Activated CD8-positive, alpha-beta memory T cell treated with anti-CD3 and anti-CD28 coated beads, Interleukin-2, amount 50 U/mL, for 24 hours (primary cell): ENCODE data around the gene CLDN20.
"Not testable (repeated sequence)": the region's sequence is repeated elsewhere in the genome, so short reads cannot be mapped to it uniquely, and the experiment has no call there.

ENCODE experiments used
- DNase-seq: peaks from one replicate; pipeline ENCODE4 v3.0.0-alpha.2; 2020; ENCODE audit errors: extremely low read depth

Gene CLDN20

DNA sequence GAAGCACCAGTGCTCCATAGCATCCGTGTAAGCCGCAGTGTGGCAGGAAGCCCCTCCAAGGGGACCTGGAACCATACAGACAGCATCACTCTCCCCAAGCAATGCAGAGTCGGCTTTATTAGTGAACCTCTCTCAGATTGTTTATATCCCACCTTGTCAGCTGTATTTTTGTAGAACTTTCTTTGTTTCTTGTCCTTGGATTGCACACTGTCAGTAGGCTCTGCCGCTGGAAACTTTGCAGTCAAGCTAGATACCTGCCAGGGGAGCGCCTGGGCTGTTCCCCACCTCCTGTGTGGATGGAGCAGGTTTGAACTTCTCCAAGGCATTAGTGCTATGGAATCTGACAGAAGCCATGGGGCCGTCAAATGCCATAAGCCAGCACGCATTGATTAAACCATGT is 18.6 kb upstream of the CLDN20 start:
- no peak for DNase-seq

DNA sequence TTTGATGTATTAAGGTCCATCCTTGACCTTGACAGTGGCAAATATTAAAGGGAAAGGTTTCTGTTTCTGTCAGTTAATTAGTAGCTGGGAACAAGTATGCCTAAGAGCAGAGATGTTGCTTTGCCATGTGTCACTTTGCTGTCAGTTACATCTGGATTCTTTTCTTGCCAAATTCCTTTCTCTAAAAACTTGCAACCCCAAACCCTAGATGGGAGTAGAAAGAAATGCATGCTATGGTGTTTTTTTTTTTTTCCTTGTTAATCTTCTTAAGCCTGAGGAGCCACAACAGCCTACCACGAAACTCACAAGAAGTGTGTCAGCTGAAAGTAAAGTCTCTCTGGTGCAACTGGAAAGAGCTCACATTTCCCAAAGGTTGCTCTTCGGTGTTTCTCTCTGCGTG is 18.0 kb upstream of the CLDN20 start:
- no peak for DNase-seq

DNA sequence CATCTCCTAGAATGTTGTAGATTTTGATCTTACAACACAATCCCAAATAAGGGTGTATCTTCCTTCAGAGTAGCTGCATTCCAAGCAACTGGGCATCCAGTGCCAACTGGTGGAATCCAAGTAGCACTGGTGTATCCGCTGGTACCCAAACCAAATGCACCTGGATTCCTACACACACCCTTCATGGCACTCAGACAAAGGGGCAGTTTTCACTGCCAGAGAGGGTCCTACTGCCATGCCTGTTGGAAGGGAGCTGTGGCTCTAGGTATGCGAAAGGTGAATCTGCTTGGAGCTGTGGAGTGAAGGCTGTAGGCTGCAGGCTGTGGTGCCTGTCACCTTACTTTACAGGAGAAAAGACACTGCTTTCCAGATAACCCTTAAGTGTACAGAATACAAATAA is 17.0 kb upstream of the CLDN20 start:
- DNase-seq = no peak

DNA sequence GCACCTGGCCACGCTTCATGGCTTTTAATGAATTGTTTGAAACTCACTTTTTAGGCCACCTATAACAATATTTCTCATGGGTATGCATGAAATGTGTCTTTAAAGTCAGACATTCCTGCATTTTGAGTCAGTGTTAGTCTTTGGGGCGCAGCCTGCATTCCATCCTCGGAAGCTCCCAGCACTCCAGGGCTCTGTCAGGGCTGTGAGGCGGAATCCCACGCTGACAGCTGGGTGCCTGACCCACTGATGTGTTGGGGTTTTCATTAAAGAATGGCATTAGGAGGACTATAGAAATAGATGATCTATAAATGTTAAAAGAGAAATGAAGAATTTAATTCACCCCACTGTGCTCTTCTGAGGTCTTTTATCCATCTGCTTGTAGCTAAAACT is 16.2 kb upstream of the CLDN20 start:
- DNase-seq = no peak

DNA sequence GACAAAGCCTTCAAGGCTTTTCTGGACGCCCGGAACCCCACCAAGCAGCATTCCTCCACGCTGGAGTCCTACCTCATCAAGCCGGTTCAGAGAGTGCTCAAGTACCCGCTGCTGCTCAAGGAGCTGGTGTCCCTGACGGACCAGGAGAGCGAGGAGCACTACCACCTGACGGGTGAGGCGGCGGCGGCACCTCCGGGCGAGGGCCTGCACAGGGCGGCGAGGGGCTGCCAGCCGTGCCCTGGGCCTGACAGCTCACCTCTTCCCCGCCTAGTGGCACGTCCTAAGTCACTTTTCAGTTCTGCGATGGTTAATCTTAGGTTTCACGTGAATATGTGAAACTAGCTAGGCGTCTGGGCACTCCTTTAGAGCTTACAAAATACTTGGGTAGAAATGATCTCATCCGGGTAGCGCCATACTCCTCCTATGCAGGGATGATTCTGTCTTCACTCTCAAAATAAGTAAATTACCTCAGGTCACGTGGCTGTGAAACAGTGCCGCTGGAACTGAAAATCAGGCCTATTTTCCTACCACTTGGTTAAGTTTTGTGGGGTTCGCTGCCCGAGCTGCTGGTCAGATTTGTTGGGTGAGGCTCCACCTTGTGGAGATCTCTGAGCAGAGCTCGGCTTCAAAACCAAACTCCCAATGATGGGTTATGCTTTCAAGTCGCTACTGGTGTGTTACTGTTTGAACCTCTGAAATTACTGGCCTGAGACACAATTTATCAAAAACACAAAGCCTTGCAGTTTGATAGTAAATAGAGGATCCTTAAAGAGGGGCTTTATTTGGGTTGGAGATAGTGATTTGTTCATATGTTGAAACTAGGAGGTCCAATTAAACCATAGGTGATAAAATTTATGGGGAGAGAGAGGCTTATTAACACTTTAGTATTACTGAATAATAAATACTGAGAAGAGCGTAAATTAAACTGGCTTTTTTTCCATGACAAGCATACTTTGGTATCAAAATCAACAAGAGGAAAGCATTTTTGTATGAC is 15.5 kb upstream of the CLDN20 start:
- no peak for DNase-seq

DNA sequence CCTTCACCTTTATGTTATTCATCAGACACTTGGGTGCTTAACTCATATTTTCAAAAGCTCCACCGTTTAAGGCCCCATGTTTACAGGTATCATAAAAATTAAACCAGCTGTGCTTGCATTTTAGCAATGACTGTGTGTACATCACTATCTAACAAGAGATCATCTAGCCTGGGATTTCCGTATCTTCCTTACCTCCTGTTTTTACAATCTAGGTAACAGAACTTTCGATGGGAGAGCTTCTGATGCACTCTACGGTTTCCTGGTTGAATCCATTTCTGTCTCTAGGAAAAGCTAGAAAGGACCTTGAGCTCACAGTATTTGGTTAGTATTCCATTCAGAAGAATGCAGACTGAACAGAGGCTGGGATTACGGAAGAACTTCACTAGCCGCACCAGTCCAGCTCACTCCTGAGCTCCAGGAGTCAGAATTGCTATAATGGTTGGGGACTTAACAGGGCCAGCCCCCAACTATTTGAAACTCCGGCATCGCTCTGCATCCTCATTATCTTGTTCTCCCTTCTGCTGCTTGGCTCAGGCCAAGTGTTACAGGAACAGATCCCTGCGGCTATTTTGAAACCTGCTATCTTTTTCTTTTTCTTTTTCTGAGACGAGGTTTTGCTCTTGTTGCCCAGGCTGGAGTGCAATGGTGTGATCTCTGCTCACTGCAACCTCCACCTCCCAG is 13.0 kb upstream of the CLDN20 start:
- no peak for DNase-seq

DNA sequence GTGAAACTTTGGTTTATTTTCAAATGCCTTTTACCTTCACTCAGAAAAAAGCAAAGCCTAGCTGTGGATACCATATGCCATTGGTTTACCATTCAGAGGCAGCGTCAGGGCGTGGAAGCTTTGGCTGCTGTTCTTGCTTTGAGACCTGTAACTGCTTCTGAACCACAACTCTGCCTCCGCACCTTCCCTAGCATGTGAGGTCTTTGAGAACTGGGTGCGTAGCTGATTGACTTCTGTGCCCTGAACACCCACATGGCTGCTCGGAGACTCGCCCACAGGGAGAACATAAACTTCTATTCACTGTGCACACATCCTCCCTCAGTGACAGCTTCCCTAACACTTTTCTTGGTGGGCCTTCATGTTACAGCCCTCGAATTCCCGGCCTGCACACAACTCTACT is 11.2 kb upstream of the CLDN20 start:
- DNase-seq = no peak

DNA sequence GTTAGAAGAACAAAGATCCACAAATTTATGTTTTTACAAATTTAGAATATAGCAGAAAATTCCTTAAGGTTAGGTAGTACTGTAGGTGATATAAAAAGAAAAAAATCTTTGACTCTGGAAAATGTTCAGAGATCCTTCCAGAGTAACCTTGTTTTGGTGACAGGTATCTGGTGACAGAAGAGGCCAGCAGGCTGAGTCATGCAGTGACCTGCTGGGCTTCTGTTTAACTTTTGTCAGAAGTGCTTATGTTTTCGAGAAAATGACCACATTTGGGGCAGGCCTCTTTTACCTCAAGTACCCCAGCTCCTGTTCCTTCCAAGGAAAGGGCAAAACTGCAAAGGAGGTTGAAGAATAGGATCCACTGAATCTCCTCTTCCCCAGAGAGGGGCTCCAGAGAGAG is 10.5 kb upstream of the CLDN20 start:
- no peak for DNase-seq

DNA sequence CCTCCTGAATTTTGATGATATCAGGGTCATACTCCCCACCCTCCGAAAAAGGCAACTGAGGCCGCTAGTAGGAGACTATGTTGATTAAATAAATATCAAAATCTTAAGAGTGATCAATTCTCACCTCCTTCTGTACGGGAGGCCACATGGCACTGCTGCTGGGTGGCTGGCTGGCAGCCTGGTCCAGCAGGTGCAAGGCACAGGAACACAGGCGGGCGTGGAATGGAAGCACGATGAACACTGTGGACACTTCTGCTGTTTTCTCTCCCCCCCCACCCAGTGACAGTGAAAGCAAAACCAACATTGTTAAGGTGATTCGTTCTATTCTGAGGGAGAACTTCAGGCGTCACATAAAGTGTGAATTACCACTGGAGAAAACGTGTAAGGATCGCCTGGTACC is 9.7 kb upstream of the CLDN20 start:
- no peak for DNase-seq

DNA sequence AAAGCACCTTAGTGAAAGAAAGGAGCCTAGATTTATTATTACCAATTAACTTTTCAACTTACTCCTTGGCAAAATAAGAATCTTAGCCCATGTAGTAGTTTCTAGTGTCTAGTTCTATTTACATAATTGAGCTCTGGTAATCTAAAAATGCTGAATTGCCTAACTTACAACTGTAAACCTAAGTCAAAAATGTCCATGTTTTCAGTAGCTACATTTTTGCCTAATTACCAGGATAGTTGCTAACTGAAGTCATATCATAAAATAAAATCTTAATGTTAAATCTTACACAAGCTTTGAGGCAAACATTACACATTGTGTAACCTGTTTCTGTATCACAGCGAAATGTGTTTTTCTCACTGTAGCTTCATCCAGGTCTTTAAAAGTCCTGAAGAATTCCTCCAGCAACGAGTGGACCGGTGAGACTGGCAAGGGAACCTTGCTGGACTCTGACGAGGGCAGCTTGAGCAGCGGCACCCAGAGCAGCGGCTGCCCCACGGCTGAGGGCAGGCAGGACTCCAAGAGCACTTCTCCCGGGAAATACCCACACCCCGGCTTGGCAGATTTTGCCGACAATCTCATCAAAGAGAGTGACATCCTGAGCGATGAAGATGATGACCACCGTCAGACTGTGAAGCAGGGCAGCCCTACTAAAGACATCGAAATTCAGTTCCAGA is 7.6 kb upstream of the CLDN20 start:
- no peak for DNase-seq

DNA sequence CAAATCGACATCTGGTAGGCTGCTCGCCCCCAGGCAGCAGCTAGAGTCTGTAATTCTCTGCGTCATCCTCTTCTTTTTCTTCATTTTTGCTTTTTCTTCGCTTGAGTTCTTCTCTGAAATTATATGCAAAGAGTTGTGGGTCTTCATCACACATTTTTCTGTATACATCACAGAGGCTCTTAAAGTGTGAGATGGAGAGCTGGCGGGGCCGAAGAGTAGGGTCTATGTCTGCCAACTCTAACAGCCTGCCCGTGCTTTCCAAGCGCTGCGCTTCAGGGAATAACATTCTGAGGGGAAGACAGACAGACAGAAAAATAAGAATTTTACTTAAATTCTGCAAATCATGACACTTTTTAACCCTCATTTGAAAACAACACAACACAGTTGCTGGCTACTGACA is 6.0 kb upstream of the CLDN20 start:
- no peak for DNase-seq

DNA sequence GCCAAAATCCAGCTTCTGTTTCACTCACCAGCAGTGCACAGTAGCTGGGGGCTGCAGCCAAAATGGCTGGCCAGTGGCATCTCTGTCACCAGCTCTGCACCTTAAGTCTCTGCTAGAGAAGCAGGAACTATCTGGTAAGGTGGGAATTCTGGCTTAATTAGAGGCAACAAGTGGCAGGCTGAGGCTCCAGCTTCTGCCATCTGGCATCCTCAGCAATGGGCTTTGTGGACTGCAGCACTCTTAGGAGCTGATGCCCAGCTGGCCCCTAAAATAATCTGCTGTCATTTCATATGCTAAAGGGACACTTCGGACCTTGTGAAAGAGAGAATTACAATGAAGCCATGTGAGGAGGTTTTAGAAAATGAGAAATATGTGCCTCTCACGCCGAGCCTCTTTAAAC is 4.6 kb upstream of the CLDN20 start:
- no peak for DNase-seq

DNA sequence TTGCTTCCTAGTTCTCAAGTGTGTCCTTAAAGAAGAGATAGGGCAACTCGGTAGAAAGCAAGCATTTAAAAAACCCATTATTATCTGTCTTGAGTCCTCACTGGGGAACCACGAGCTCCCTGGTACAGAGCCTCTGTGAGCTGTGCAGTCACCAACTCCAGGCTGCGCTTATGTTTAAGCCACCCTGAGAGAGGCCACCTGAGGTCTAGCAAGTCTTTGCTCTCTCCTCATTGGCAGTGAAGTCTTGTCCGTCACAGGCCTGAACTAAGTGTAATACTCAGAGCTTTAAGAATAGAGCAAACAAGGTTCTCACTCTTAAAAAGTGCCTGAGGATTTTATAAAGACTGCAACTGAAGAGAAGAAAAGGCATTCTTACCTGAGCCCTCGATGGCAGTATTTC is 3.9 kb upstream of the CLDN20 start:
- no peak for DNase-seq

DNA sequence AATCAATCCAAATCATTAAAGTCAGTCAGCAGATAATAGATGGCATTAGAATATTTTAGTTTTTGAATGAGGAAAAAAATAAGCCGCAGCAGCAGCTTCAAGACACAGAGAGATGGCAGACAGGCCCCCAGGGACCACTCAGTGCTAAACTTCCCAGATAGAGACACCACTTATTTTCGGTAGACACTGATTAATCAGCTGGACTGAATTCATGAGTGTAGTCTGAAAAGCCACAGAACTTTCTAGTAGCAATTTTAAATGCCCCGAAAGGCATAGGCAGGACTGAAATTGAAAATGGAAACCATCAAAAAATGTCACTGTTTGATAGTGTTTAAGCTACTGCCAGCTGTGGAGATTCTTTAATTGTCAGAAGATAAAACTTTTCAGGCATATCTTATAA is 3.1 kb upstream of the CLDN20 start:
- no peak for DNase-seq

DNA sequence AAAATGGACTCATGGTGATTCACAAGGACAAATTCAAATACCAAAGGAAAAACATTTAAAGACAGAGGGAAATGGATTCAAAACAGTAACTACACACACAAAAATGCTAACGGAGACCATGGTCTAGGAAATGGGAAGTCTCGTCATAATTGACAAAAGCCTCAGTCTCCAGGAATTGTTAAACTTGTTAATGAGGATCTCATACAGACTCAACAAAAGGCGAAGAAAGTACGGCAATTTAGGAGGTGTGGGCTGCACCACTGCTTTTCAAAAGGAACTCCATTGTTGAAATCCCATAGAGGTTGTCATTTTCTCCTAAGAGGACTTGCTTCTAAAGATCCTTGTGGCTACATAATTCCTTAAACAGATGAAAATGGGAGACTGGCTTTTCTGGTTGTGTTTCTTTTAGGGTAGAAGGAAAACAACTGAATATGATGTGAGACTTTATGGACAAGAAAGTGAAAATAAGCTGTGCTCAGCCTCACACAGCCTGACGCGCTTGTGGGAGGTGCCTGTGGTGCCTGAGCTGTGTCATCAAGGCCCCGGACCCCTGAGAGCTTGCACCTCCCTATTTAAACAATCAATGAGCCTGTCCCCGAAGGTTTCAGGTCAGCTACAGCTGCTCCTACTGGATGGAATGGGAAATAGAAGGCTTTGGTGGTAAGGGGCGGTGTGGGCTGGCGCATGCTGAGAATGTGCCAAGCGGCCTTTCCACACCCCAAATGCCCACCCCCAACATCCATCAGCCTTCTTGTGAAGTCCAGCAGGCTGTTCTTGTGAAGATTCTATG is 2.5 kb upstream of the CLDN20 start:
- DNase-seq = no peak

DNA sequence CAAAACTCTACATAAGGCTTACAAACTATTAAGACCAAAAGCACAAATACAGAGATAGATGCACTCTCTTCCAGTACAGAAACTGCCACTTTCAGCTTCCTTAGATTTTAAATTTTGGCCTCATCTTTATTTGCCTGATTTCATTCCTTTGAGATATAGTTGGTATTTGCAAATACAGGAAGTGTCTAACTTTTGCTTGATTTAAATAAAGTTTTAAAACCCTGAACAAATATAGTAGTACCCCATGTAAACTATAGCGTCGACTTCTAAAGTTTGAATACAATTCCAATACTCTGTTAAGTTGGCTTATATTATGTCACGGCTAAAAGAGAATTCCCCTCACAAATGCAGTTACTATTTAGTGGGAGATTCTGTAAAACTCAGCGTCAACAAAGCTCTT is 1.2 kb upstream of the CLDN20 start:
- no peak for DNase-seq

DNA sequence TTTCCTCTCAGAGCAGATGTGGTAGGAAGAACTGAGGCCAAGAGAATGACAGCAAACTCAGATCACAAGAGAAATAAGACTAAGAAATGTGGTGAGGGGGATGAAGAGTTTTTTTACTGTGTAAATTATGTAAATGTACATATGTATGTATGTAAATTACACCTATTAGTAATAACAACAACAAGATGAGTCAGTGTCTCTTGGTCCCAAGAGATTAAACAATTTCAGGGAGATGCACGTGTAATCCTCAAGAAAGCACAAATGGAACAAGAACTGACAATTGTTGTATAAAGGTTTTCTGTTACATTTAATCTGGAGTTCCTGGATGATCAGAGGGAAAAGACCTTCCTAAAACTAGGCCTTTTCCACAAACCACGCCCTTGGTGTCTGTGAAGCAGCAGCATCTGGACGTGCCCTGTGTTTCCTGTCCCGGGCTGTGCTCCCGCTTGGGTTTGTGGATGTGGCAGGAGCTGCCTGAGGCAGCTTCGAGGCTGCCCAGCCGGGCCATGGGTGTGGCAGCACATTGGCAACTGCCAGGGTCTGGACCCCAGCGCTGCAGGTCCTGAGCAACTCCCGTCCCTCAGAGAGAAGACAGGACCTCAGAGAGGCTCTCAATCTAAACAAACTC is 994 bp downstream of the CLDN20 start:
- DNase-seq = no peak

DNA sequence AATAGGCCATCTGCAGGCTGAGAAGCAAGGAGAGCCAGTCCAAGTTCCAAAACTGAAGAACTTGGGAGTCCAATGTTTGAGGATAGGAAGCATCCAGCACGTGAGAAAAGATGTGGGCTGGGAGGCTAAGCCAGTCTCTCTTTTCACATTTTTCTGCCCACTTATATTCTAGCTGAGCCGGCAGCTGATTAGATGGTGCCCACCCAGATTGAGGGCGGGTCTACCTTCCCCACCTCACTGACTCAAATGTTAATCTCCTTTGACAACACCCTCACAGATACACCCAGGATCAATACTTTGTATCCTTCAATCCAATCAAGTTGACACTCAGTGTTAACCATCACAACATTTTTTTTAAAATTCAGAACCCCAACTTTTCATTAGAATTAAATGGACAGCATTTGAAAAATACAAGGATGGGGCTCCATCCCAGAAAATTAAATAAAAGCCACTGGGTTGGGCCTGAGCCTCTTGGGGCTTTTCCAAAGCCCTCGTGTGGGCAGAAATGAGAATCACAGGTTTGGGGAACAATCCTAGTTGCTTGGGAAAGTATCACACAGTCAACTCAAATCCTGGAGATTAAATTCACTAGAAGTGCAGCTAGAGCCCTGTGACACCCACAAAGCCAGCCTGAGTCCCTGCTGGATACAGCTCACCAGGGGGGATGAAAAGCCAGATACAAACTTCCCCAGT is 2.2 kb downstream of the CLDN20 start:
- DNase-seq = no peak

DNA sequence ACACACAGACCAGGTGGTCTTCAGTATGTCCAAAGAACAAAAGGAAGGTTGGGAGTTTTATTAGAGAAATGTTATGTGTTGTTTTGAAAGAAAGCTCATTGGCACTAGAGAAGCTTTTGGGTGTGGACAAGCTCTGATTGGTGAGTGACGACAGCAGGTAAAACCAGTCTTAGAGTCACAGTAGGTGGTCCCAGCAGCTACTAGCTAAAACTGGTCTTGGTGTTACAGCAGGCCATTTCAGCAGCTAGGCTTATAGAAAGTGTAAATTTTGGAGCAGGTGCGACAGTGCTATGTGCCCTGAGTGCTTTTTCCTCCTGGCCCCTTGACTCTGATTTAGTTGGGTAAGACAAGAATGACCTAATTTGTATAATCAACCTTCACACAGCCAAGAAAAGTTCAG is 3.6 kb downstream of the CLDN20 start:
- DNase-seq = no peak

DNA sequence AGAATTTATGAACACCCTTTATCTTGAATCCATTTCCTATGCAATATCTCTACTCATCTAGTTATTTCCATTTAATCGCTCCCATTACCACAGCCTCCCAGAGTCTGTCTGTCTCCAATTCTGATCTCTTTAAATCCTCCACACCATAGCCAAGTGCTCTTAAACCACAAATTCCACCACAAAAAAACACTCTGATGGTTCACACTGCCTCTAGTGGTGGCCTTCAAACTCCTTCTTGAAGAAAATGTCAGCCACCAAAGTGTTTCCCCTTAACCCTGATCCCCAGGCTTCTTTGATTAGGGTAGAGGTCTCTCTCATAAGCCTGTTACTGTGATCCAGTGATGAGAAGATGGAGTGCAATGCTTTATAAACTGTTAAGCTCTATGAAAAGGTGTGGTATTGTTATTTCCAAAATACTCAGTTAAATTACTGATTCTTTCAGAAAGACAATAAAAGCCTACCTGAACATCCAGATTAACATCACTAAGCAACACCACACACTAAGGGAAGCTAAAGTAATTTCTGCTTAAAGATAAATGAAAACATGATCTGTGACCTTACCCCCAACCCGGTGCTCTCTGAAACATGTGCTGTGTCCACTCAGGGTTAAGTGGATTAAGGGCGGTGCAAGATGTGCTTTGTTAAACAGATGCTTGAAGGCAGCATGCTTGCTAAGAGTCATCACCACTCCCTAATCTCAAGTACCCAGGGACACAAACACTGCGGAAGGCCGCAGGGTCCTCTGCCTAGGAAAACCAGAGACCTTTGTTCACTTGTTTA is 4.5 kb downstream of the CLDN20 start:
- DNase-seq = not testable (repeated sequence)
